ENCODE results near the gene ARF1. TPM values are rescaled to one million over a fixed set of nuclear protein-coding genes. Genes with fewer than 3 reads are reported as not detected.

Gene ARF1
- total and polyA plus RNA-seq, 2 of the 13 experiments (the other 11 are each of a cell fraction or from before 2014, with no cell fraction given), result 186 to 327 TPM

DNA sequence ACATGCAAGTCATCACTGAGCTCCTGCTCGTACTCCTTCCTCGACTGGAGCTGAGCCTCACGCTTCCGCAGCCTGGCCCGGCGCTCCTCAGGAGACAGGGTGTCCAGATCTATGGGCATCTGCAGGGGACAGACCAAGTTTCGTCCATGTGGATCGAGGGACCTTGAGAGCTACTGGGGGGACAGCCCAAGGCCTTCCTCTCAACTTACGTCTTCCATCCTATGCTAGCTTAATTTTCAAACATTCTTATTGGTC, 24.2 kb downstream of the ARF1 start:
- DNase-seq (ENCODE audit: low spot score), result no peak
- no peak for FAIRE-seq
- no peak for TF ChIP-seq ZNF432 (CRISPR knock-in tag; IDR thresholded peaks at IDR 0.05; ENCODE audit: borderline replicate concordance)
- TF ChIP-seq CBX1 (IDR thresholded peaks at IDR 0.05; ENCODE audit: low read depth), result no peak
- TF ChIP-seq ZNF572 (CRISPR knock-in tag; IDR thresholded peaks at IDR 0.05), result no peak
- TF ChIP-seq ZNF343 (CRISPR knock-in tag; IDR thresholded peaks at IDR 0.05), result no peak
- no peak for TF ChIP-seq ZFYVE20 (CRISPR knock-in tag; IDR thresholded peaks at IDR 0.05; ENCODE audit: borderline replicate concordance, low read depth)
- no peak for TF ChIP-seq ZNF253 (CRISPR knock-in tag; IDR thresholded peaks at IDR 0.05; ENCODE audit: borderline replicate concordance)
- TF ChIP-seq SP4 (CRISPR knock-in tag; IDR thresholded peaks at IDR 0.05), result no peak
- no peak for TF ChIP-seq CBFB (CRISPR knock-in tag; IDR thresholded peaks at IDR 0.05)
- no peak for TF ChIP-seq SAFB2 (CRISPR knock-in tag; IDR thresholded peaks at IDR 0.05; ENCODE audit: borderline replicate concordance, low read depth)
- no peak for ATAC-seq
- no peak overlapping the region for H3K9ac ChIP-seq (ENCODE audit: insufficient read depth, low read depth, low read length)
- H4K20me1 ChIP-seq (ENCODE audit: insufficient read depth, low read length), result peaks cover 2% of the 10 kb centered on the region; the same call in 1 of the 2 replicates
- H3K27me3 ChIP-seq (ENCODE audit: control insufficient read depth in 1 of 2, insufficient read depth in 2 of 2, low read length in 2 of 2), result no peaks in the 10 kb centered on the region; a peak in 1 of 5 replicates
- peaks cover 36% of the 10 kb centered on the region for H3K4me1 ChIP-seq (ENCODE audit: insufficient read depth, low read length)
- CTCF ChIA-PET (ENCODE audit: low intra/inter-chr PET ratio, low total read pairs), result no interaction called here
- POLR2A ChIA-PET, result interaction anchor here (1.3 kb wide), 2 partner anchors 25 to 59 kb away, joined by 4 read pairs; partner anchors contain the start of gene IBA57
- H2AFZ ChIP-seq (ENCODE audit: low read length), result no peak overlapping the region
- peaks cover 26% of the 10 kb centered on the region for H3K79me2 ChIP-seq (ENCODE audit: insufficient read depth, low read length)
- no peak overlapping the region for H3K27ac ChIP-seq (ENCODE audit: extremely low read length, insufficient read depth, low read length)
- WGBS (ENCODE audit: low lambda C conversion rate), result 96% methylated on average over 3 of the region's 9 CpGs
- no TSS peak for BruUV-seq (replicated peaks)
- in situ Hi-C loops (cut with HindIII; ENCODE audit: extremely low pct_ligation_motif_present, low pct_unique_long_range_greater_than_20kb), result no loop called here
- H3K9me3 ChIP-seq (ENCODE audit: low read length), result no peaks in the 10 kb centered on the region
- H3K4me2 ChIP-seq (ENCODE audit: low read depth, low read length), result no peak overlapping the region
- intact Hi-C loops (cut with micrococcal nuclease; ENCODE audit: unreplicated experiment), result no loop called here
- peaks cover 2 to 7% of the 10 kb centered on the region in 2 experiments; a peak in 2 of 5 replicates for H3K36me3 ChIP-seq (replicated peaks in 1 of 2; ENCODE audit: control insufficient read depth in 1 of 2, insufficient read depth in 2 of 2, low read length in 2 of 2)
- H3K4me3 ChIP-seq (replicated peaks in 1 of 3; ENCODE audit: insufficient read depth in 1 of 3, low read depth in 2 of 3, low read length in 3 of 3), result no peak overlapping the region

DNA sequence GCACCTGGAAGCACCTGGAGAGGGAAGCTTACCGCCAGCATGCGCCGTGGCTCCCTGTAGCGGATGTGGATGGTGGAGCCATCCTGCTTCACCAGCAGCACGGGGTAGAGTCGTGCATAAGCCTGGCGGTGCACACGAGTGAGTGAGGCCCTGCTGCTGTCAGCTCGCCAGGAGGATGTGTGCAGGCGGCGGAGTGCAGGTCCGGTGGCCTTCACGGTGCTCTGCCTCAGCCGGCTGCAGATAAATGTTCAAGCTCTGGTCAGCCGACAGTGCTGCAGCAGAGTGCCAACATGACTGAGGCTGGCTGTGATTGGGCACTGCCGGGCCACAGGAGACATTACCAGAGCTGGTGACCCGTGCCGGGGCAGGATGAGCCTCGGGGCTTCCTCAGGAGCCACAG, 25.1 kb downstream of the ARF1 start:
- ChIA-PET POLR2A (no interaction called here), CTCF (ENCODE audit: low intra/inter-chr PET ratio, low total read pairs) (no interaction called here)
- Histone ChIP-seq H3K36me3 (replicated peaks in 1 of 2; ENCODE audit: control insufficient read depth in 1 of 2, insufficient read depth in 2 of 2, low read length in 2 of 2) (peaks cover 2 to 7% of the 10 kb centered on the region in 2 experiments; a peak in 2 of 5 replicates), H3K27me3 (ENCODE audit: control insufficient read depth in 1 of 2, insufficient read depth in 2 of 2, low read length in 2 of 2) (no peaks in the 10 kb centered on the region; a peak in 1 of 5 replicates), H3K9ac (ENCODE audit: insufficient read depth, low read depth, low read length) (peak overlapping the region; percentile 97; the same call in 1 of the 2 replicates), H3K4me1 (ENCODE audit: insufficient read depth, low read length) (peaks cover 35% of the 10 kb centered on the region), H2AFZ (ENCODE audit: low read length) (no peak overlapping the region), H3K79me2 (ENCODE audit: insufficient read depth, low read length) (peaks cover 18% of the 10 kb centered on the region), H3K4me3 (replicated peaks in 1 of 3; ENCODE audit: insufficient read depth in 1 of 3, low read depth in 2 of 3, low read length in 3 of 3) (peak overlapping the region in 1 of 3 experiments; percentile 99; a peak in 2 of 6 replicates), H4K20me1 (ENCODE audit: insufficient read depth, low read length) (no peaks in the 10 kb centered on the region), H3K27ac (ENCODE audit: extremely low read length, insufficient read depth, low read length) (no peak overlapping the region), H3K9me3 (ENCODE audit: low read length) (no peaks in the 10 kb centered on the region), H3K4me2 (ENCODE audit: low read depth, low read length) (peak overlapping the region; percentile 93)
- in situ Hi-C loops (cut with HindIII; ENCODE audit: extremely low pct_ligation_motif_present, low pct_unique_long_range_greater_than_20kb) (no loop called here), intact Hi-C loops (cut with micrococcal nuclease; ENCODE audit: unreplicated experiment) (no loop called here)
- FAIRE-seq (no peak), DNase-seq (ENCODE audit: low spot score) (no peak), ATAC-seq (no peak)
- WGBS (ENCODE audit: low lambda C conversion rate), result 98% methylated on average over 7 of the region's 19 CpGs
- TF ChIP-seq DNMT1 (CRISPR knock-in tag; IDR thresholded peaks at IDR 0.05) (no peak), SPEN (CRISPR knock-in tag; IDR thresholded peaks at IDR 0.05; ENCODE audit: low read depth) (no peak), AGO2 (optimal IDR thresholded peaks at IDR 0.05; ENCODE audit: low read depth, low read length) (peak; percentile 55), IRX3 (CRISPR knock-in tag; IDR thresholded peaks at IDR 0.05; ENCODE audit: borderline replicate concordance, low read depth) (no peak)
- TF ChIP-seq, protein P1, sequence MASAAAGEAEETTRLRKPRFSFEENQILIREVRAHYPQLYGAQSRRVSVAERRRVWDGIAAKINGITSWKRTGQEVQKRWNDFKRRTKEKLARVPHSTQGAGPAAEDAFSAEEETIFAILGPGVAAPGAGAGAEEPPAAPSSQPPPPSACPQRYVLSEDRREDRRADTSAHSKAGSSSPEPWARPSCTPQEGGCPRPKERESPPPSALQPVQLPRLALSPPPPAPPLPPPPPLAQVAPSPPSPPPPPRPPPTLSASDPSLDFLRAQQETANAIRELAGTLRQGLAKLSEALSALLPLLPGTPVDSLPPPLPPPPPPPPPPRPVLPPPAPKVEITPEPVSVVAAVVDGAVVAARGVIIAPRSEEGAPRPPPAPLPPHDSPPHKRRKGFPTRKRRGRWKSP (CRISPR knock-in tag; IDR thresholded peaks at IDR 0.05), result no peak
- TF ChIP-seq, protein P2, sequence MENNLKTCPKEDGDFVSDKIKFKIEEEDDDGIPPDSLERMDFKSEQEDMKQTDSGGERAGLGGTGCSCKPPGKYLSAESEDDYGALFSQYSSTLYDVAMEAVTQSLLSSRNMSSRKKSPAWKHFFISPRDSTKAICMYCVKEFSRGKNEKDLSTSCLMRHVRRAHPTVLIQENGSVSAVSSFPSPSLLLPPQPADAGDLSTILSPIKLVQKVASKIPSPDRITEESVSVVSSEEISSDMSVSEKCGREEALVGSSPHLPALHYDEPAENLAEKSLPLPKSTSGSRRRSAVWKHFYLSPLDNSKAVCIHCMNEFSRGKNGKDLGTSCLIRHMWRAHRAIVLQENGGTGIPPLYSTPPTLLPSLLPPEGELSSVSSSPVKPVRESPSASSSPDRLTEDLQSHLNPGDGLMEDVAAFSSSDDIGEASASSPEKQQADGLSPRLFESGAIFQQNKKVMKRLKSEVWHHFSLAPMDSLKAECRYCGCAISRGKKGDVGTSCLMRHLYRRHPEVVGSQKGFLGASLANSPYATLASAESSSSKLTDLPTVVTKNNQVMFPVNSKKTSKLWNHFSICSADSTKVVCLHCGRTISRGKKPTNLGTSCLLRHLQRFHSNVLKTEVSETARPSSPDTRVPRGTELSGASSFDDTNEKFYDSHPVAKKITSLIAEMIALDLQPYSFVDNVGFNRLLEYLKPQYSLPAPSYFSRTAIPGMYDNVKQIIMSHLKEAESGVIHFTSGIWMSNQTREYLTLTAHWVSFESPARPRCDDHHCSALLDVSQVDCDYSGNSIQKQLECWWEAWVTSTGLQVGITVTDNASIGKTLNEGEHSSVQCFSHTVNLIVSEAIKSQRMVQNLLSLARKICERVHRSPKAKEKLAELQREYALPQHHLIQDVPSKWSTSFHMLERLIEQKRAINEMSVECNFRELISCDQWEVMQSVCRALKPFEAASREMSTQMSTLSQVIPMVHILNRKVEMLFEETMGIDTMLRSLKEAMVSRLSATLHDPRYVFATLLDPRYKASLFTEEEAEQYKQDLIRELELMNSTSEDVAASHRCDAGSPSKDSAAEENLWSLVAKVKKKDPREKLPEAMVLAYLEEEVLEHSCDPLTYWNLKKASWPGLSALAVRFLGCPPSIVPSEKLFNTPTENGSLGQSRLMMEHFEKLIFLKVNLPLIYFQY (CRISPR knock-in tag; IDR thresholded peaks at IDR 0.05; ENCODE audit: borderline replicate concordance), result no peak
- no TSS peak for BruUV-seq (replicated peaks)
